Trophoblast cell (in vitro differentiated cells and primary cell): ENCODE results near the gene RPS17.
"Not testable (repeated sequence)": the region's sequence is repeated elsewhere in the genome, so short reads cannot be mapped to it uniquely, and the experiment has no call there.

Experiments
- DNase-seq, 2 donors: peaks; one replicate each; pipeline ENCODE4 v3.0.0-alpha.2; 2016
- H2AFZ ChIP-seq: 2 replicates; pipeline ENCODE4 v1.6.1; 2013; ENCODE audit warnings: low read length, moderate library complexity, mild to moderate bottlenecking; ENCODE audit not compliant: insufficient read depth, poor library complexity
- H2AK5ac ChIP-seq: 2 replicates; pipeline ENCODE4 v1.6.1; 2013; ENCODE audit warnings: mild to moderate bottlenecking, low read length
- H2BK120ac ChIP-seq: 2 replicates; pipeline ENCODE4 v1.6.1; 2013; ENCODE audit warnings: low read length, mild to moderate bottlenecking, moderate library complexity; ENCODE audit not compliant: insufficient read depth, poor library complexity
- H2BK12ac ChIP-seq: 2 replicates; pipeline ENCODE4 v1.6.1; 2013; ENCODE audit warnings: mild to moderate bottlenecking, low read length, moderate library complexity
- H2BK5ac ChIP-seq: 2 replicates; pipeline ENCODE4 v1.6.1; 2013; ENCODE audit warnings: low read length, low read depth, moderate library complexity, mild to moderate bottlenecking; ENCODE audit not compliant: poor library complexity
- H3K14ac ChIP-seq: 2 replicates; pipeline ENCODE4 v1.6.1; 2013; ENCODE audit warnings: mild to moderate bottlenecking, low read length
- H3K18ac ChIP-seq: 2 replicates; pipeline ENCODE4 v1.6.1; 2013; ENCODE audit warnings: mild to moderate bottlenecking, low read length
- H3K23ac ChIP-seq: 2 replicates; pipeline ENCODE4 v1.6.1; 2013; ENCODE audit warnings: low read length
- H3K27ac ChIP-seq: 2 replicates; pipeline ENCODE4 v1.5.1; 2013; ENCODE audit warnings: low read depth, mild to moderate bottlenecking, inconsistent platforms, low read length, moderate library complexity
- H3K27me3 ChIP-seq: 2 replicates; pipeline ENCODE4 v1.6.1; 2013; ENCODE audit warnings: inconsistent platforms, mild to moderate bottlenecking, low read length, moderate library complexity; ENCODE audit not compliant: insufficient read depth
- H3K36me3 ChIP-seq, 2 experiments: 1 replicate in 1 of 2; 2 replicates in 1 of 2; pipeline ENCODE4 v1.6.1; 2013; ENCODE audit warnings: low read length in 2 of 2, mild to moderate bottlenecking in 2 of 2, moderate library complexity in 1 of 2; ENCODE audit not compliant: insufficient read depth in 2 of 2, control insufficient read depth in 1 of 2
- H3K4ac ChIP-seq: 2 replicates; pipeline ENCODE4 v1.6.1; 2013; ENCODE audit warnings: low read depth, mild to moderate bottlenecking, low read length, moderate library complexity
- H3K4me1 ChIP-seq, 2 experiments: 1 replicate in 1 of 2; 2 replicates in 1 of 2; pipeline ENCODE4 v1.6.1; 2013; ENCODE audit warnings: low read length in 2 of 2, mild to moderate bottlenecking in 2 of 2, moderate library complexity in 1 of 2; ENCODE audit not compliant: insufficient read depth in 2 of 2, control insufficient read depth in 1 of 2
- H3K4me2 ChIP-seq: 2 replicates; pipeline ENCODE4 v1.6.1; 2013; ENCODE audit warnings: inconsistent platforms, mild to moderate bottlenecking, low read length, moderate library complexity
- H3K4me3 ChIP-seq: 2 replicates; pipeline ENCODE4 v1.5.1; 2013; ENCODE audit warnings: mild to moderate bottlenecking, low read depth, low read length, inconsistent platforms
- H3K79me1 ChIP-seq: one replicate; pipeline ENCODE4 v1.6.1; 2013; ENCODE audit warnings: low read length
- H3K79me2 ChIP-seq: 2 replicates; pipeline ENCODE4 v1.6.1; 2013; ENCODE audit warnings: low read length, mild to moderate bottlenecking; ENCODE audit not compliant: control insufficient read depth, insufficient read depth, poor library complexity
- H3K9ac ChIP-seq: 2 replicates; pipeline ENCODE4 v1.6.1; 2013; ENCODE audit warnings: mild to moderate bottlenecking, low read length
- H3K9me3 ChIP-seq: 2 replicates; pipeline ENCODE4 v1.6.1; 2013; ENCODE audit warnings: low read depth, mild to moderate bottlenecking, control low read depth, inconsistent platforms, low read length; ENCODE audit not compliant: insufficient read depth
- H4K12ac ChIP-seq: 2 replicates; pipeline ENCODE4 v1.6.1; 2013; ENCODE audit warnings: low read depth, mild to moderate bottlenecking, low read length, moderate library complexity
- H4K8ac ChIP-seq: 2 replicates; pipeline ENCODE4 v1.6.1; 2013; ENCODE audit warnings: low read depth, mild to moderate bottlenecking, low read length, moderate library complexity
- H4K91ac ChIP-seq: one replicate; pipeline ENCODE4 v1.6.1; 2013; ENCODE audit warnings: low read depth, mild to moderate bottlenecking, low read length, moderate library complexity
- WGBS: extraction: QIAGEN DNeasy Blood & Tissue Kit; methylation state at CpG from one replicate; pipeline ENCODE4 v1.1.7; 2013; ENCODE audit warnings: missing lambda C conversion rate; ENCODE audit not compliant: insufficient read length, insufficient coverage; ENCODE audit errors: extremely low coverage; 5-methylcytosine and 5-hydroxymethylcytosine counted together

Gene RPS17

GRCh38 chr15:82535151-82535550, 5.1 kb downstream of the RPS17 start:
- H3K14ac ChIP-seq, H3K4ac ChIP-seq, H3K27ac ChIP-seq, H2BK5ac ChIP-seq, H4K91ac ChIP-seq, H2BK12ac ChIP-seq, H3K27me3 ChIP-seq, DNase-seq, H3K18ac ChIP-seq, H3K9me3 ChIP-seq, H3K4me3 ChIP-seq, H4K12ac ChIP-seq, H3K79me2 ChIP-seq, H3K23ac ChIP-seq, H2AK5ac ChIP-seq, H2AFZ ChIP-seq, H3K4me1 ChIP-seq, H4K8ac ChIP-seq, H3K79me1 ChIP-seq, H3K4me2 ChIP-seq, H2BK120ac ChIP-seq, H3K9ac ChIP-seq: not testable (repeated sequence)
- H3K36me3 ChIP-seq: peaks cover 32 to 51% of the 10 kb centered on the region in 2 experiments
- WGBS: no CpG with 5 or more reads among the region's 5 CpGs

GRCh38 chr15:82534457-82534861, 5.8 kb downstream of the RPS17 start:
- not testable (repeated sequence) for H3K9ac ChIP-seq, H3K4me2 ChIP-seq, H3K79me1 ChIP-seq, H3K27me3 ChIP-seq, H3K23ac ChIP-seq, H3K4me3 ChIP-seq, H3K4ac ChIP-seq, H4K8ac ChIP-seq, H3K9me3 ChIP-seq, H3K4me1 ChIP-seq, H3K79me2 ChIP-seq, H2BK5ac ChIP-seq, H2AK5ac ChIP-seq, H2BK120ac ChIP-seq, DNase-seq, H3K14ac ChIP-seq, H2BK12ac ChIP-seq, H2AFZ ChIP-seq, H4K91ac ChIP-seq, H3K27ac ChIP-seq, H4K12ac ChIP-seq, H3K18ac ChIP-seq
- peaks cover 32 to 51% of the 10 kb centered on the region in 2 experiments for H3K36me3 ChIP-seq
- WGBS: no CpG with 5 or more reads among the region's 3 CpGs

- Histone ChIP-seq H2BK12ac (no peak overlapping the region), H4K91ac (no peak overlapping the region), H3K27me3 (no peaks in the 10 kb centered on the region), H3K27ac (no peak overlapping the region), H2AFZ (no peak overlapping the region), H2AK5ac (no peak overlapping the region), H3K79me2 (no peaks in the 10 kb centered on the region), H3K14ac (no peak overlapping the region), H3K4ac (no peak overlapping the region), H3K79me1 (peaks cover 2% of the 10 kb centered on the region), H3K4me3 (peak overlapping the region; percentile 28), H4K12ac (no peak overlapping the region), H3K9me3 (no peaks in the 10 kb centered on the region), H3K9ac (no peak overlapping the region), H2BK120ac (no peak overlapping the region), H4K8ac (no peak overlapping the region), H3K36me3 (peaks cover 30 to 49% of the 10 kb centered on the region in 2 experiments), H3K23ac (no peak overlapping the region), H3K18ac (no peak overlapping the region), H2BK5ac (no peak overlapping the region), H3K4me1 (peaks cover 3% of the 10 kb centered on the region in 2 experiments), H3K4me2 (no peak overlapping the region)
- DNase-seq: no peak
- no CpG with 5 or more reads among the region's 3 CpGs for WGBS
These were observed 6.5 kb downstream of the RPS17 start for GRCh38 chr15:82533801-82534200.

GRCh38 chr15:82532991-82533481, 7.2 kb downstream of the RPS17 start:
- Histone ChIP-seq H3K9ac (no peak overlapping the region), H3K4me1 (peaks cover 3% of the 10 kb centered on the region in 2 experiments), H3K9me3 (no peaks in the 10 kb centered on the region), H3K14ac (no peak overlapping the region), H3K4me2 (no peak overlapping the region), H3K27me3 (no peaks in the 10 kb centered on the region), H2AK5ac (no peak overlapping the region), H3K79me1 (peaks cover 2% of the 10 kb centered on the region), H4K91ac (no peak overlapping the region), H2BK120ac (no peak overlapping the region), H3K27ac (no peak overlapping the region), H3K4me3 (no peak overlapping the region), H3K18ac (no peak overlapping the region), H2BK12ac (no peak overlapping the region), H4K8ac (no peak overlapping the region), H3K23ac (no peak overlapping the region), H3K4ac (no peak overlapping the region), H3K79me2 (no peaks in the 10 kb centered on the region), H3K36me3 (peaks cover 30 to 42% of the 10 kb centered on the region in 2 experiments), H2BK5ac (no peak overlapping the region), H2AFZ (no peak overlapping the region), H4K12ac (no peak overlapping the region)
- WGBS: no CpG with 5 or more reads among the region's 15 CpGs
- DNase-seq: no peak
